ENCODE data around the gene NEUROG2.

DNA sequence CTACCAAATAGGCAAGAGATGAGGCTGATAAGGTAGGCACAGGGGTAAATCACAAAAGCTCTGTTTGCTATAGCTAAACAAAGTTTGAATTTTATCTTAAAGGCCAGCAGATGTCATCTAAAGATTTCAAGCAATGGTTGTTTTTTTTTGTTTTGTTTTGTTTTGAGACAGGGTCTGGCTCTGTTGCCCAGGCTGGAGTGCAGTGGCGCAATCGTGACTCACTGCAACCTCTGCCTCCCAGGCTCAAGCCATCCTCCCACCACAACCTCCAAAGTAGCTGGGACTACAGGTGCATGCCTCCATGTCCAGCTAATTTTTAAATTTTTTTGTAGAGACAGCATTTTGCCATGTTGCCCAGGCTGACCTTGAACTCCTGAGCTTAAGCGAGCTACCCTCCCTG, 43.1 kb upstream of the NEUROG2 start:
- TF ChIP-seq POLR2A (IDR thresholded peaks at IDR 0.05) (no peak), POLR2AphosphoS5 (IDR thresholded peaks at IDR 0.05) (no peak), CTCF (IDR thresholded peaks at IDR 0.05) (no peak), EP300 (IDR thresholded peaks at IDR 0.05; ENCODE audit: low read depth) (no peak)
